AG08395 (cell line): ENCODE results near the gene DNASE1L1.
A peak's percentile ranks its signal among the peaks of the same experiment; 100 is the strongest.

Experiments used
- DNase-seq: peaks from one replicate; pipeline ENCODE4 v3.0.0; 2012; ENCODE audit warnings: mixed read lengths, low spot score

The DNASE1L1 gene

DNA sequence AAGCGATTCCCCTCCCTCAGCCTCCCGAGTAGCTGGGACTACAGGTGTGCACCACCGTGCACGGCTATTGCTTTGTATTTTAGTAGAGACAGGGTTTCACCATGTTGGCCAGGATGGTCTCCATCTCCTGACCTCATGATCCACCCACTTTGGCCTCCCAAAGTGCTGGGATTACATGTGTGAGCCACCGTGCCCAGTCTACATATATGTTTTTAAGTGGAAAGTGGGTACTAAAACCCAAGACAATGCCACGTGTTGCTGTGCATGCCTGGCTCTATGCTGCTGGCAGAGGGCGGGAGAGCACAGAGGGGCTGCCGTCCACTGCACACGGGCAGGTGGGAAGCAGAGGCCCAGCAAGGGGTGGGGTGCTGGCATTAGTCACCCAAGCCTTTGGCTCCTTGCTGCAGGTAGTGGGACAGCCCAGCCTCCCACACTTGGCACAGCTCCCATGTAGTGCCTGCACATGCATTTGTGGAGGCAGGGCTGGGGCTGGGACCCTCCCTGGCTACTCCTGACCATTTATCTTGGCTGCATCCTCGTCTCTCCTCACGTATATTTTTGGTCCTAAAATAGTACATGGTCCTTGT is 26.5 kb downstream of the DNASE1L1 start:
- no peak for DNase-seq

DNA sequence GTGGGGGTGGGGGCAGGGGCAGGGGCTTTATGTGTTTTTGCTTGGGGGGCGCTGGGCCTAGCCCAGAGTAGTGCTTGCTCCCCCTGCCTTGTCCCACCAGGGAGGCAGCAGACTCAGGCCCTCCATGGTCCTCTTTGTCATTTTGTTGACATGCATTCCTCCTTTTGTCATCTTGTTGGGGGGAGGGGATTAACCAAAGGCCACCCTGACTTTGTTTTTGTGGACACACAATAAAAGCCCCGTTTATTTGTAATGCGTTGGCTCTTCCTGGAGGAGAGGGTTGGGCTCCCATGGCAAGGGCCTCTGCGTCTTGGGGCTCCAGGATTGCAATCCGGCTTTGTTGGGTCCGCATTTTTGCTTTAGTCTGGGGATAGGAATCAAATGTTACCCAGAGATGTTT is 27.8 kb downstream of the DNASE1L1 start:
- DNase-seq: no peak

DNA sequence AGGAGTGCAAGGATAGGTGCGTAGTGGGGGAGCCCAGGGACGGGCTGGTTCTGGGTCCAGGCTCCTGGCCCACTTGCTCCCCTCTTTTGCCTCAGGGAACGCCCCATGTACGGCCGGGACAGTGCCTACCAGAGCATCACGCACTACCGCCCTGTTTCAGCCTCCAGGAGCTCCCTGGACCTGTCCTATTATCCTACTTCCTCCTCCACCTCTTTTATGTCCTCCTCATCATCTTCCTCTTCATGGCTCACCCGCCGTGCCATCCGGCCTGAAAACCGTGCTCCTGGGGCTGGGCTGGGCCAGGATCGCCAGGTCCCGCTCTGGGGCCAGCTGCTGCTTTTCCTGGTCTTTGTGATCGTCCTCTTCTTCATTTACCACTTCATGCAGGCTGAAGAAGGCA is 28.3 kb downstream of the DNASE1L1 start:
- no peak for DNase-seq

DNA sequence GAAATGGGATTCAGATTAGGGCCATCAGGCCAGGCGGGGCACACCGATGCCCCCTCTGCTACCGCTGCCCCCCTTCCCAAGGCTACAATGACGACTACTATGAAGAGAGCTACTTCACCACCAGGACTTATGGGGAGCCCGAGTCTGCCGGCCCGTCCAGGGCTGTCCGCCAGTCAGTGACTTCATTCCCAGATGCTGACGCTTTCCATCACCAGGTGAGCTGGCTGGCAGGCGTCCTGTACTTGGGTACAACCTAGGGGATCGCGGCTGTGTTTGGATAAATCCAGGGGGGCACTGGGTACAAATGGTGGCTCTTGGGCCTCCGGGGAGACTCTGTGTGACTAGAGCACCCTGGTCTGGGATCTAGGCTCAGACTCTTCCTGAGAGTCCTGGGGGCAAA is 28.9 kb downstream of the DNASE1L1 start:
- no peak for DNase-seq

DNA sequence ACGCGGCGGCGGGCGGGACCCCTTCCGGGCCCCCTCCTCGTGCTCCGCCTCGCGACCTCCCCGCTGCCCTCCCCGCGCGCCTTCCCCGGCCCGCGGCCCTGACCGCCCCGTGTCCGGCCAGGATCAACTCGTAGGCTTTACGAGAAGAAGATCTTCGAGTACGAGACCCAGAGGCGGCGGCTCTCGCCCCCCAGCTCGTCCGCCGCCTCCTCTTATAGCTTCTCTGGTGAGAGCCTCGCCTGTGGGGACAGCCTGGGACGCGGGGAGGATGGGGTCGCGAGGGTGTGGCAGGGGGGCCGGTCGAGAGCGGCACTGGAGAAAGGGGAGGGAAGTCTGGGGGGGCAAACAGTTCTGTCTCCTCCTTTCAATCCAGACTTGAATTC is 29.5 kb downstream of the DNASE1L1 start:
- DNase-seq: no peak

DNA sequence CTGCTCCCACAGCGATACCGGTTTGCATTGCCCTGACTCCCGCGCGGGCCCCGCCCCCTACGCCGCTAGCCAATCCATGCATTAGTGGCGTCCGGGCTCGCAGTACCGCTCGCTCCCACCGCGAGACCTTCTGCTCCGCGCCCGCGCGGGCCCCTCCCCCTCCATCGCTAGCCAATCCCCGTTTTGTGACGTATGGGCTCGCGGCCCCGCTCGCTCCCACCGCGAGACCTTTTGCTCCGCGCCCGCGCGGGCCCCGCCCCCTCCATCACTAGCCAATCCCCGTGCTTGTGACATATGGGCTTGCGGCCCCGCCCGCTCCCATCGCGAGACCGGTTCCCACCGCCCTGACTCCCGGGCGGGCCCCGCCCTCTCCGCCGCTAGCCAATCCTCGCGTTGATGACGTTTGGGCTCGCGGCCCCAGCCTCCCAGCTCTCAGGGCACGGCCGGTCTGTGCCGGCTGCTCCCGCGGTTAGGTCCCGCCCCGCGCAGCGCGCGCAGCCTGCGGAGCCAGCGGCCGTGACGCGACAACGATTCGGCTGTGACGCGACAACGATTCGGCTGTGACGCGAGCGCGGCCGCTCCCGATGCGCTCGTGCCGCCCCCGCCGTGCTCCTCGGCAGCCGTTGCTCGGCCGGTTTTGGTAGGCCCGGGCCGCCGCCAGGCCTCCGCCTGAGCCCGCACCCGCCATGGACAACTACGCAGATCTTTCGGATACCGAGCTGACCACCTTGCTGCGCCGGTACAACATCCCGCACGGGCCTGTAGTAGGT is 30.1 kb downstream of the DNASE1L1 start, which contains the start of gene EMD:
Gene EMD, plus strand, starts transcription at position 497 of the 770 bp plus-strand sequence. Its CDS starts 190 bp downstream, at position 687.
- DNase-seq: peak; percentile 85

DNA sequence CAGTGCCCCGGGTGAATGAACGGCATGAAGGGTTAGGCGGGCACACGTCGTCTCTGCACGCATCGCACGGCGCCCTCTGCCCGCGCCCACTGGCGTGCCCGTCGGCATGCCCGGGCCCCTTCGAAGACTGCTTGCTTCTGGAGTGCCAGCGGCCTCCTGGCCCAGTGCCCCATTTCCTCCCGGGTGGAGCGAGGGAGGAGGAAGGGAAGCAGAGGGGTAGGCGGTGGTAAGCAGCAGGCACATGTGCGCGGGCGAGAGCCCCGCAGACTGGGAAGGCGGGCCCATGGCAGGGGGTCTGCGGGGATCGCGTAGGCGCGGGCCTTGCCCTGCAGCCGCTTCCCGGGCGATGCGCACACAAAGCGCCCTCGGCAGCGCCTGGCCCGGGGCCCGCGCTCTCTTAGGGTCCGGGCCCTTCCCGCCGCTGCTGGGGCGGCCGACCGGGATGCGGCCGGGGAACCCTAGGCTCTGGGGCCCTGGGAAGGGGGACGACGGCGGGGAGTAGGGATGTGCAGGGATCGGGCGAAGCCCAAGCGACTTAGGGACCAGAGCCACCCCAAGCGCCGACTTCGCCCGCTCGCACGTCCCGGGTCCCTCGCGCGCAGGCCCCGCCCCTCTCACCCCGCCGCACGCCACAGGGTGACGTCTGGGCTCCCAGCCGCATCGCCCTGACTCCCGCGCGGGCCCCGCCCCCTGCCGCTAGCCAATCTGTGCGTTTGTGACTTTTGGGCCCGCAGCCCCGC is 30.8 kb downstream of the DNASE1L1 start:
- DNase-seq: no peak

DNA sequence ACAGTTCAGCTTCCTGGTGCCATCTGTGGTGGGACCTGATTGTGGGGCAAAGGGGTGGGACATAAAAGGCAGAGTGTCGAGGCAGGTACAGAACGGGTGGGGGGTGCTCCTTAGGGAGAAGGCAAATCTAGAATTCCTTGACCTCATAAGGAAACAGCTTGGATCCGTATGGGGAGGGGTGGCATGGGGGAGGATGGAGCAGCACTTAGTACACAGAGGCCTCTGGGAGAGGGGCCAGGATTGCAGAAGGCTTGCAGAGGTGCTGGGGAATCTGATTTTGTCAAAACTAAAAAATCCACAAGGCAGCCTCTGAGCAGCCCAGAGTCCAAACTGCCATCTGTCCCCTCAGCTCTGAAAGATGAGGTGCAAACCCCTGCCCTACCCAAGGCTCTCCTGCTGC is 32.3 kb downstream of the DNASE1L1 start:
- no peak for DNase-seq

DNA sequence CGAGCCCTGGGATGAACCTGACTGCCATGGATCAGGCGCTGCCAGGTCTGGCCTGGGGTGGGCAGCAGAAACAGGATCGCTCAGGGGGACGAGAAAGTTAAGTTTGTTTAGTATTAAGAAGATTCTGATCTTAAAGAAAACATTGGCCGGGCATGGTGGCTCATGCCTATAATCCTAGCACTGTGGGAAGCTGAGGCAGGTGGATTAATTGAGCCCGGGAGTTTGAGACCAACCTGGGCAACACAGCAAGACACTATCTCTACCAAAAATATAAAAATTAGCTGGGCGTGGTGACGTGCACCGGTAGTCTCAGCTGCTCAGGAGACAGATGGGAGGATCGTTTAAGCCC is 33.9 kb downstream of the DNASE1L1 start:
- no peak for DNase-seq

DNA sequence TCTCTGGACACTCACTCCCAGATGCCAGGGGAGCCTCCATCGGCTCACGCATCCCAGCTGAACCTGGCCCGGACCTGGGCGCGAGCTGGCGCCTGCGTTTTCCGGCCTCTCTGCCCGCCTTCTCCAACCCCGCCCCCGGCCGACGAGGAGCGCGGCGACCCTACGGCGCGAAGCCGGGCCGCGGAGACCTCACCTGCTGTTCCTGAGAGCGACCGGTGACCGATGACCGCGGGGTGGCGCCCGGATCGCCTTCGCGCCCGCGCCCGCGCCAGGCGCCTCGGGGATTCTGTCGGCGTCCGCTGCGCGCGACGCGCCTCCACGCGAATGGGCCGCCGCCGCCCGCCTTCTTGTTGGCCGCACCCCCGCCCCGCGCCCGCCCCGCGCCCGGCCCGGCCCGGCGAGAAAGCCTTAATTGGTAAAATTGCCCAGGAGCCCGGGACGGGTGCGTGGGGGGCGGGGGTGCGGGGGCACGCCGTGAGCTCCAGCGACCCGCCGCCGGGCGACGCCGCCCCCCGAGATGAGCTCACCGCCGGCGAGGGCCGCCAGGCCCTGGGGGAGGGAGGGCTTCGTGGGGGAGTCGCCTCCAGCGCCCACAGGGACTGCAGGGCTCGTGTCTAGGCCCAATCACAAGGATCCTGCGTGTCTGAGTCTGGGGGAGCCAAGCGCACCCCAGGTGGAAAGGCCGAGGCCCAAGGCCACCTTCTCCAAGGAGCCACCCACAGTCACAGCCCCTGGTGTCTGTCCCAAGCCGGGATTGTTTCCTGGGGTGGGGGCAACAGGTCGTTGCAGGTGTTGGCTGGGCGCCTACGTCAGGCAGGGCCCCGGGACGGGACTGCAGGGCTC is 34.5 kb downstream of the DNASE1L1 start, which contains the start of gene FLNA:
Gene FLNA, minus strand, starts transcription at position 322 of the 843 bp plus-strand sequence. CDS start 3,389 bp downstream, outside the sequence.
- DNase-seq: no peak

DNA sequence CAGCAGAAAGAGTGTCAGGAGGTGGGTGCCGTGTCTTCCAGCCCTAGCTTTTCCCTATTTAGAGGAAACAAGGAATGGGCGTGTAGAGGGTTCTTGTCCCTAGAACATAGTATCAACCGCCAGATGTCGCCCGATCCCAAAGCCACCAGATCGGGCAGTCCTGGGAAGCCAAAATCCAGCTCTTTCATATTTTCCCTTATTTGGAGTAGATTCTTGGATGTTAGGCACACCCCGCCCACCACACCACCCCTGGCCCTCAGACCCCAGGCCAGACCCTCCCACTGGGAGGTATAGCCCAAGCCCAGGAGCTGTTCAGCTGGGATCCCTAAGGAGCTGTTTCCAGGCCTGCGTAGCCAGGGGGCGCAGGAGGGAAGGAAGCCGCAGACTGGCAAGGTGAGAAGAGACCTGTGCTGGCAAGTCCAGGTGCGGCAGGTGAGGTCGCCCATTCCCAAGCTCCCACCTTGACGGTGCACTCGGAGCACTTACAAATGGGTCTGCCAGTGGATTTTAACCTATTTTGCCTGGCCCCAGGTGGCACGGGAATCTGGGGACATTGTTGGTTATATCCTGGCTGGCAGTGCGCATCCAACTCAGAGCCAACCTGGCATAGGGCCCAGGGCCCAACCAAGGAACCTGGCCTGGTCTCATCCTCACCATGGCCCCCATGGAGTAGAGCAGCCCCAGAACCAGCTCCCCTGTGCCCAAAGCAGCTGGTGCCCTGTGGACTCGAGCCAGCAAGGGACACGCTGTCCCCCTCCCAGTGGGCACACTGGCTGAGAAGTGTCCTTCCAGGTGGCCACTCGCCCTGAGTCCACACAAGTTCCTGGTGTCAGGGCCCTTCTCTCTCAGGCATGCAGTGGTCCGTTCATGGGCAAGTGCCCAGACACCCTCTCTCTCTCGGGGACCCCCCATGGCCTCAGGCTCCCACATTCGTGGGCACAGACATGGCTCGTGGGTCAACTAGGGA is 35.4 kb downstream of the DNASE1L1 start:
- DNase-seq: peak; percentile 43

DNA sequence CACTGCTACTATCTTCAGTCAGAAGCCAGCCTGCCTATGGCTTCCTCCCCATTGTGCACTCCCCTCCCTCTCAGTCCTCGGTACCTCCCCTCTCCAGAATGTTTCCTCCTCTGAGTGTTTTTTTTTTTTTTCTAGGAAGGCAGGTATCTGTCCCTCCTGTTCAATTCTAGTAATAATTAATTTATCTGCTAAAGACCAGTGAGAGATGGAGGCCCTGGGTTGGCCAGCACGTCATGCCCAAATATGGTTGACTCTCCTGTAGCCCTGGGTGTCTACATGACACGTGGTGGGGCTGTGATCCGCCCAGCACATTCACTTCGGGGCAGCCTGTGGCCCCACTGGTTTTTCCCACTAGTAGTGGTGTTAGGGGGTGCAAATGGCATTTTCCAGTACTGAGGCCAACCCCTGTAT is 36.4 kb downstream of the DNASE1L1 start:
- DNase-seq: peak; percentile 27

DNA sequence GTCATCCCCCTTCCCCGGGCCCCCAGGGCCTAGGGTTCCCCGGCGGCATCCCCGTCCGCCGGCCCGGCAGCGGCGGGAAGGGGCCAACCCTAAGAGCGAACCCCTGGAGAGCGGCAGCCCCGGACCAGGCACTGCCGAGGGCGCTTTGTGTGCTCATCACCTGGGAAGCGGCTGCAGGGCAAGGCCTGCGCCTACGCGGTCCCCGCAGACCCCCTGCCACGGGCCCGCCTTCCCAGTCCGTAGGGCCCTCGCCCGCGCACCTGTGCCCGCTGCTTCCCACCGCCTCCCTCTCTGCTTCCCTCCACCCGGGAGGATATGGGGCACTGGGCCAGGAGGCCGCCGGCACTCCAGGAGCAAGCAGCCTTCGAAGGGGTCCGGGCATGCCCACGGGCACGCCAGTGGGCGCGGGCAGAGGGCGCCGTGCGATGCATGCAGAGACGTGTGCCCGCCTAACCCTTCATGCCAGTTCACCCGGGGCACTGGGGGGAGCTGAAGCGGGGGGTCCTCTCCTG is 37.2 kb downstream of the DNASE1L1 start:
- DNase-seq: no peak

DNA sequence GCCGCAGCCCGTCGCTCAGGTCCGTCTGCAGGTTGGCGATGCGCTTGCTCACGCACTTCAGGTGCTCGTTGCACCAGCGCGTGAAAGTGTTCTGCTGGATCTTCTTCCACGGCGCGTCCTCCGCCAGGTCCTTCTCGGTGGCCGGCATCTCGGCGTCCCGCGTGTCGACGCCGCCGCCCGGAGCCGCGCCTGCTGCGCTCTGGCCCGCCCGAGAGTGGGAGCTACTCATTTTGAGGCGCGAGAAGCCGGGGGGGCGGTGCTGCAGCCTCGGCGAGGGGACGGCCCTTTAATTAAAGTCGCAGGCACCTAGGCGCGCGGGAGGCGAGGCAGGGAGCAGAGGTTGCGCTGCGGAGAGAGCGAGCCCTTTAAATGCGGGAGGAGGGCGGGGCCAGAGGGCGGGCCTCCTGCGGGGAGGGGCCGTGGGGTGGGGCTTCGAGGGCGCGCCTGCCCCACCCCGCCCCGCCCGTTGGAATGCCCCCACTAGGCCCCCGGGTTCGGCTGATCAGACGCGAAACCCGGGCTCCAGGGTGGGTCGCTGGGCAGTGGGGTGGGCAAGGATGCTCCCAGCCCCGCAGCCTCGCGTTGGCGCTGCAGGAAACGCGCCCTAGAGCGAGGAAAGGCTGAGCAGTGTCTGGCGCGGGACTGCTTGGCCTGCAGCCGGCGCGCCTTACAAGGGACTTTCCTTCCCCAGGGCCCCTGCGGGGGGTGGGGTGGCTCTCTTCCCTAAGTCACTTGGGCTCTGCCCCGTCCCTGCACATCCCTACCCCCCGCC is 37.9 kb downstream of the DNASE1L1 start:
- peak; percentile 68 for DNase-seq

DNA sequence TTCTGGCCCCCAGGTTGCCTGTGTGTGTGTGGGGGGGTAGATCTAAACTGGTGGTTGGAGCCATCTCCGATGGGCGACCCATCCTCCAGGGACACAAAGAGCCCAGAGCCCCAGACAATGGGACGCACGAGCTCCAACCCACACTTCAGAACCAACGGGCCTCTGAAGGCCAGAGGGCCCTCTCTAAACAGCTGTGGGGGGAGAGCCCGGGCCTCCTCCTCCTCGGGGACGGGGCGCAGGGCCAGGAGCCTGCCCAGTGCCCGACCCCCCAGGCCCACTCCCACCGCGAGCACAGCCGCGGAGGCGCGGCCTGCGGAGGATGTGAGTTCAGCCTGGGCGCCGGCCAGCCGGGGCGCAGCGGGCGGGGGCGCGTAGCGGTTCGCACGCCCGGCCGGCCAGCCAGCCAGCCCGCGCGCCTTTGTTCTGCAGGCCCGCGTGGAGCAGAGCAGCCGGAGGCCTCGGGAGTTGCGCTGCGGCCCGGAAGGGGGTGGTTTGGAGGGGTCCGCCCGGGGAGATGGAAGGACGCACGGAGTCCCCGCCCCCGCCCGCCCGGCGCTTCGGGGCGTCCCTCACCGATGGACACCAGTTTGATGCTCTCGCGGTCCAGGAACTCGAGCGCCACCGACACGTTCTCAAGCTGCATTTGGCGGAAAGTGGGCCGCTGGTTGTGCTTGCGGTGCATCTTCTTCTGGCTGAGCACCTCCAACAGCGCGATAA is 38.6 kb downstream of the DNASE1L1 start:
- DNase-seq: no peak

DNA sequence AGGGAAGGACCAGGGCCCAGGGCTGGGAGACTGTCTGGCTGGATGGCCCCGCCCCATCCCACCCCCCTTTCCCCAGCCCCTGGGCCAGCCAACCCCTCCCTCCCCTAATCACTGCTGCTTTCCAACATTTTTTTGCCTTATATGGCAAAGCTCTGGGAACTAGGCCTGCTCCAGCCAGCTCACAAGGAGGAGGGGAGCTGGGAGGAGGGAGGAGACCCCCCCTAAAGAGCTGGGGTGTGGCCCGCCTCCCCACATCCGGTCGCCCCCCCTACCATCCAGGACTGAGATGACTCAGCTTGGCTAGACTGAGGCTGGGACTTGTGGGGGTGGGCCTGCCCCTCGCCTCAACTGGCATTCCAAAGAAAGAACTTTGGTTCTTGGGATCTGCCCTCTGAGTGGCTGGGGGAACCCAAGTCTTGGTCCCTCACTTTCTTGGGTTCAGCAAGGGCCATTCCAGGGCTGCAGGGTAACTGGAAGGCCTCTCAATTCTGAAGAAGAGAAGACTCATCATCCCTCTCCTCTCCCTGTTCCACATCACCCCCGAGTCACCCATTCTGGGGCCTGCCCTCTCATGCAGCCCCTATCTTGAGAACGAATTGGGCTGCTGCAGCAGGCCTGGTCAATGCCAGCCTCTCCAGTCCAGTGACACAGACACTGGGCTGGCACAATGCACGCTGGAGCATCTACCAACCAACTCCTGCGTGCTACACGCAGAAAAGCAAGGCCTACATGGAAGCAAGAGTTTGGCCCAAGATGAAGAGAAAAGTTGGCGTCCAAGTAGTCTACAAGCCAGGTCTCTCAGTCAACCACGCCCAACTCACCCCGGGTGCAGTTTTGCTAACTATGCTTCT is 39.4 kb downstream of the DNASE1L1 start:
- peak; percentile 76 for DNase-seq

DNA sequence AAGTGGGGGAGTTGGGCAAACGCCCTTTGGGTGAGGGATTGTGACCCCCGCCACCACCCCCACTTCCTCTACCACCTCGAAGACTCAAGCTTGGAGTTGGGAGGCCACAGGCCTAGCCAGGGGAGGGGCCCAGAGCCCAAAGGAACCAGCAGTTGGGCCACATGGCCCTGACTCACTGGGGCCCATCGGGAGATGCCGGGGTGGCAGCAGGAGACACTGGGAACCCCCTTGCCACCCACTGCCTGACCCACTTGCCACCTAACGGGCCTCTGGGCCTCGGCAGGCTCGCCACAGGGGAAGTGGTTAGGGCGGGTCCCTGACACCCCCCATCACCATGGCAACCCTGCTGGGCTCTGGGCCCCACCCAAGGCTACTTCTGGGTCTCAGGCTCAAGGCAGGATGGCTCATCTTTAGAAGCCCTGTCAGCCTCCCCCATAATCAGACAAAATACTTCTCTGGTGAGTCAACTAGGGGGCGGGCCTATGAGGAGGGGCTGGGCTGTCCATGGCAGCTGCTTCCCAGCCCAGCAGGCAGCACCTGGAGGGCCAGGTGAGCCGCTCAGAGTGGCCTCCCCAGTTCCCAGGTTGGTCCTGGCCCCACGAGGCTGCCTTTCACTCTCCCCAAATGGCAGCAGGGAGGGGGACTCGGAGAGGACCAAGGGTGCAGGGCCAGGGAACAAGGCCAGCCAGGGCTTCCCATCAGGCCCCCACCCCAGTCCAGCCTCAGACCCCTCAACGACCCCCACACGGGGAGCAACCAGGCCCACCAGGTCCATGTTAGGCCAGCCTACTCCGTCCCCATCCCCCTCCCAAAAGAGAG is 40.2 kb downstream of the DNASE1L1 start:
- DNase-seq: peak; percentile 73
